SK-N-MC (cell line): ENCODE results near the gene BAIAP2L1.

Experiments
- DNase-seq: peaks from one replicate; pipeline ENCODE4 v3.0.0-alpha.2; 2011; ENCODE audit warnings: low read depth, low spot score
- H3K27ac ChIP-seq: fragments of 200-600 bp; sonication (generic); 2 replicates; pipeline ENCODE4 v1.5.1; 2016; ENCODE audit warnings: mixed run types
- H3K36me3 ChIP-seq: fragments of 200-600 bp; sonication (generic); 2 replicates; pipeline ENCODE4 v1.6.1; 2017; ENCODE audit warnings: antibody characterized with exemption, low read length, mixed read lengths; ENCODE audit not compliant: insufficient read depth
- H3K4me3 ChIP-seq: fragments of 200-600 bp; sonication (generic); 2 replicates; pipeline ENCODE4 v1.5.1; 2016
- H3K9ac ChIP-seq: fragments of 200-600 bp; sonication (generic); 2 replicates; pipeline ENCODE4 v1.8.0; 2017; ENCODE audit warnings: mixed run types, mixed read lengths; ENCODE audit not compliant: insufficient read length
- H3K9me3 ChIP-seq: fragments of 200-600 bp; sonication (generic); 2 replicates; pipeline ENCODE4 v1.6.1; 2017; ENCODE audit warnings: low read depth, mild to moderate bottlenecking, antibody characterized with exemption, low read length, moderate library complexity, mixed read lengths
- EZH2 ChIP-seq: fragments of 200-600 bp; sonication (generic); IDR thresholded peaks from one replicate; pipeline ENCODE4 v1.6.1; 2017; ENCODE audit warnings: antibody characterized with exemption
- FOXP2 ChIP-seq: optimal IDR thresholded peaks from 2 replicates; pipeline ENCODE3; 2011; ENCODE audit warnings: mild to moderate bottlenecking, moderate library complexity; ENCODE audit not compliant: insufficient read depth; ENCODE audit errors: extremely low read length, control extremely low read depth
- POLR2AphosphoS5 ChIP-seq: IDR thresholded peaks from 2 replicates; pipeline ENCODE4 v1.6.1; 2012; ENCODE audit warnings: mild to moderate bottlenecking, low read depth, low read length, borderline replicate concordance

BAIAP2L1 gene

GRCh38 chr7:98296833-98297232 is 104.1 kb downstream of the BAIAP2L1 start:
- no peak overlapping the region for H3K9ac ChIP-seq
- H3K36me3 ChIP-seq = peaks cover 6% of the 10 kb centered on the region; the same call in 1 of the 2 replicates
- H3K9me3 ChIP-seq = no peaks in the 10 kb centered on the region
- no peak overlapping the region for H3K4me3 ChIP-seq
- H3K27ac ChIP-seq = no peak overlapping the region
- TF ChIP-seq POLR2AphosphoS5 (no peak), FOXP2 (no peak), EZH2 (no peak)
- DNase-seq = no peak

GRCh38 chr7:98295467-98296192 is 105.3 kb downstream of the BAIAP2L1 start:
- H3K27ac ChIP-seq = no peak overlapping the region
- DNase-seq = no peak
- H3K36me3 ChIP-seq = peaks cover 12% of the 10 kb centered on the region; the same call in 1 of the 2 replicates
- TF ChIP-seq POLR2AphosphoS5 (no peak), FOXP2 (no peak), EZH2 (no peak)
- H3K4me3 ChIP-seq = no peak overlapping the region
- no peaks in the 10 kb centered on the region for H3K9me3 ChIP-seq
- H3K9ac ChIP-seq = no peak overlapping the region

GRCh38 chr7:98294798-98295382 is 106.0 kb downstream of the BAIAP2L1 start:
- Histone ChIP-seq H3K9ac (no peak overlapping the region), H3K27ac (no peak overlapping the region), H3K36me3 (peaks cover 12% of the 10 kb centered on the region; the same call in 1 of the 2 replicates), H3K4me3 (no peak overlapping the region), H3K9me3 (no peaks in the 10 kb centered on the region)
- TF ChIP-seq EZH2 (no peak), FOXP2 (no peak), POLR2AphosphoS5 (no peak)
- no peak for DNase-seq

GRCh38 chr7:98294326-98294725 is 106.6 kb downstream of the BAIAP2L1 start:
- no peak overlapping the region for H3K27ac ChIP-seq
- TF ChIP-seq EZH2 = no peak
- H3K9me3 ChIP-seq = no peaks in the 10 kb centered on the region
- DNase-seq = no peak
- peaks cover 12% of the 10 kb centered on the region; the same call in 1 of the 2 replicates for H3K36me3 ChIP-seq
- H3K9ac ChIP-seq = no peak overlapping the region
- H3K4me3 ChIP-seq = no peak overlapping the region

- peaks cover 12% of the 10 kb centered on the region; the same call in 1 of the 2 replicates for H3K36me3 ChIP-seq
- H3K9me3 ChIP-seq = no peaks in the 10 kb centered on the region
- DNase-seq = no peak
- no peak overlapping the region for H3K9ac ChIP-seq
- TF ChIP-seq EZH2 (no peak), FOXP2 (no peak), POLR2AphosphoS5 (no peak)
- no peak overlapping the region for H3K4me3 ChIP-seq
- no peak overlapping the region for H3K27ac ChIP-seq
Observed at GRCh38 chr7:98293746-98294145, 107.1 kb downstream of the BAIAP2L1 start.

- Histone ChIP-seq H3K36me3 (peaks cover 12% of the 10 kb centered on the region; the same call in 1 of the 2 replicates), H3K4me3 (no peak overlapping the region), H3K27ac (no peak overlapping the region), H3K9ac (no peak overlapping the region), H3K9me3 (no peaks in the 10 kb centered on the region)
- TF ChIP-seq POLR2AphosphoS5 (no peak), FOXP2 (no peak), EZH2 (no peak)
- DNase-seq = no peak
Observed at GRCh38 chr7:98293265-98293664, 107.6 kb downstream of the BAIAP2L1 start.

- no peaks in the 10 kb centered on the region for H3K9me3 ChIP-seq
- no peak overlapping the region for H3K27ac ChIP-seq
- TF ChIP-seq EZH2 = no peak
- TF ChIP-seq FOXP2 = no peak
- TF ChIP-seq POLR2AphosphoS5 = no peak
- peaks cover 12% of the 10 kb centered on the region; the same call in 1 of the 2 replicates for H3K36me3 ChIP-seq
- DNase-seq = no peak
- no peak overlapping the region for H3K9ac ChIP-seq
- no peak overlapping the region for H3K4me3 ChIP-seq
Observed at GRCh38 chr7:98291717-98292116, 109.2 kb downstream of the BAIAP2L1 start.

GRCh38 chr7:98289333-98289875 is 111.5 kb downstream of the BAIAP2L1 start:
- Histone ChIP-seq H3K9me3 (no peaks in the 10 kb centered on the region), H3K27ac (no peak overlapping the region), H3K36me3 (peaks cover 17% of the 10 kb centered on the region; the same call in 1 of the 2 replicates), H3K9ac (no peak overlapping the region), H3K4me3 (no peak overlapping the region)
- no peak for DNase-seq
- TF ChIP-seq EZH2 (no peak), FOXP2 (no peak), POLR2AphosphoS5 (no peak)
